Esophagus squamous epithelium (tissue), 5 donors: ENCODE results near the gene SPRYD3. TPM values are rescaled to one million over a fixed set of nuclear protein-coding genes. Genes with fewer than 3 reads are reported as not detected.

ENCODE experiments used
- DNase-seq: peaks from one replicate; lab custom pipeline; 2025; lab: John Stamatoyannopoulos, UW
- H3K27ac ChIP-seq, 4 donors: fragments of 200-600 bp; sonication (generic); one replicate each; pipeline ENCODE4 v1.5.1; 2016 to 2019; ENCODE audit warnings: mild to moderate bottlenecking in 1 of 4
- H3K27me3 ChIP-seq, 4 donors: fragments of 200-600 bp; sonication (generic); 1 replicate in 3 of 4; 2 replicates in 1 of 4; pipeline versions ENCODE4 v1.5.1 to v1.6.0; 2017 to 2021; ENCODE audit warnings: antibody characterized with exemption in 1 of 4
- H3K36me3 ChIP-seq, 3 donors: fragments of 200-600 bp; sonication (generic); one replicate each; pipeline ENCODE4 v1.5.1; 2016 to 2019
- H3K4me1 ChIP-seq, 3 donors: fragments of 200-600 bp; sonication (generic); one replicate each; pipeline ENCODE4 v1.5.1; 2017 to 2019
- H3K4me3 ChIP-seq, 4 donors: fragments of 200-600 bp; sonication (generic); 1 replicate in 3 of 4; 2 replicates in 1 of 4; pipeline ENCODE4 v1.5.1; 2016 to 2019; ENCODE audit warnings: mild to moderate bottlenecking in 2 of 4, moderate library complexity in 1 of 4
- H3K9me3 ChIP-seq, 3 donors: fragments of 200-600 bp; sonication (generic); one replicate each; pipeline ENCODE4 v1.5.1; 2016 to 2019
- POLR2A ChIP-seq, 4 donors: fragments of 450-650 bp; IDR thresholded peaks; one replicate each; pipeline ENCODE4 v1.6.1; 2017; ENCODE audit warnings: antibody characterized with exemption in 4 of 4, mild to moderate bottlenecking in 4 of 4, moderate library complexity in 3 of 4
- WGBS, 2 donors: methylation state at CpG; one replicate each; pipeline ENCODE4 v1.1.5; 2018; 5-methylcytosine and 5-hydroxymethylcytosine counted together
- intact Hi-C: fragments of 100-400 bp; cut with DNase I; formaldehyde crosslinking; loops from one replicate; pipeline ENCODE4 v1.15.0; 2022
- total RNA-seq, 4 donors: library from RNA; depleted of rRNA; stranded (reverse); fragments of >200 nt; gene quantifications; one replicate each; pipeline ENCODE4 v1.1.0, GENCODE V29; 2016
- TF ChIP-seq, protein P1 (sequence below), 6 experiments: fragments of 450-650 bp in 4 of 6; fragments of 200-600 bp in 2 of 6; sonication (generic) in 2 of 6; IDR thresholded peaks; one replicate each; pipeline ENCODE4 v1.5.1; 2016 to 2019; ENCODE audit warnings: antibody characterized with exemption in 6 of 6, mild to moderate bottlenecking in 4 of 6, moderate library complexity in 4 of 6
- donor health status: DM: yes; HTN: yes; CAD: no.

Gene SPRYD3
- total RNA-seq, 4 donors from 2014 or later: 28.2 to 41.4 (median 29.2) TPM

DNA sequence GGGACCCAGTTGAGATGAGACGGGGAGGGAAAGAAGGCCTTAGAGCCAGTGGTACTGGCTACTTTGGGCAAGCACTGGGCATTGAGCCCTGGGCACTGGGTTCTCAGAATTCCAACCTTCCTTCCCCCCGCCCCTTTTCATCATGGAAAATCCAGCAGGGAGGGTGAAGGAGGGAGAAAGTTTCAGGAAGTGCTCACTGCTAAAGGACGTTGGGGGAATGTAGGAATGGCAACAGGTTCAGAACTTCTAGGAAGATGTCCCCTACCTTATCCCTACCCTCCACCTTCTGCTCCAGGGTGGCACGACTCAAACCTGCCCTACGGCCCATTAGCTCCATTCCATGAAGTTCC, 33.5 kb downstream of the SPRYD3 start:
- peaks cover 0 to 8% (median under 1%) of the 10 kb centered on the region in 3 donors for H3K36me3 ChIP-seq
- no peak for DNase-seq
- H3K27me3 ChIP-seq: no peaks in the 10 kb centered on the region
- H3K4me1 ChIP-seq: peaks cover 21 to 77% (median 27%) of the 10 kb centered on the region in 3 donors
- no peak for TF ChIP-seq POLR2A (IDR thresholded peaks at IDR 0.05)
- TF ChIP-seq, protein P1, sequence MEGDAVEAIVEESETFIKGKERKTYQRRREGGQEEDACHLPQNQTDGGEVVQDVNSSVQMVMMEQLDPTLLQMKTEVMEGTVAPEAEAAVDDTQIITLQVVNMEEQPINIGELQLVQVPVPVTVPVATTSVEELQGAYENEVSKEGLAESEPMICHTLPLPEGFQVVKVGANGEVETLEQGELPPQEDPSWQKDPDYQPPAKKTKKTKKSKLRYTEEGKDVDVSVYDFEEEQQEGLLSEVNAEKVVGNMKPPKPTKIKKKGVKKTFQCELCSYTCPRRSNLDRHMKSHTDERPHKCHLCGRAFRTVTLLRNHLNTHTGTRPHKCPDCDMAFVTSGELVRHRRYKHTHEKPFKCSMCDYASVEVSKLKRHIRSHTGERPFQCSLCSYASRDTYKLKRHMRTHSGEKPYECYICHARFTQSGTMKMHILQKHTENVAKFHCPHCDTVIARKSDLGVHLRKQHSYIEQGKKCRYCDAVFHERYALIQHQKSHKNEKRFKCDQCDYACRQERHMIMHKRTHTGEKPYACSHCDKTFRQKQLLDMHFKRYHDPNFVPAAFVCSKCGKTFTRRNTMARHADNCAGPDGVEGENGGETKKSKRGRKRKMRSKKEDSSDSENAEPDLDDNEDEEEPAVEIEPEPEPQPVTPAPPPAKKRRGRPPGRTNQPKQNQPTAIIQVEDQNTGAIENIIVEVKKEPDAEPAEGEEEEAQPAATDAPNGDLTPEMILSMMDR (IDR thresholded peaks at IDR 0.05): no peak
- peak overlapping the region; percentile 91 to 96 (median 94) for H3K27ac ChIP-seq
- WGBS, 2 donors: 39 to 50% methylated on average over 5 of the region's 5 CpGs
- intact Hi-C loops: no loop called here
- H3K4me3 ChIP-seq: peak overlapping the region; percentile 53 to 84 (median 58)
- no peaks in the 10 kb centered on the region for H3K9me3 ChIP-seq

- H3K4me3 ChIP-seq: peak overlapping the region in 3 of 4 donors; percentile 53 to 84 (median 62)
- no peaks in the 10 kb centered on the region for H3K9me3 ChIP-seq
- no peaks in the 10 kb centered on the region for H3K27me3 ChIP-seq
- WGBS, 2 donors: 64 to 67% methylated on average over 4 of the region's 4 CpGs
- H3K27ac ChIP-seq: peak overlapping the region; percentile 91 to 96 (median 94)
- DNase-seq: no peak
- H3K4me1 ChIP-seq: peaks cover 21 to 71% (median 27%) of the 10 kb centered on the region in 3 donors
- H3K36me3 ChIP-seq: peaks cover 0 to 14% (median 5%) of the 10 kb centered on the region in 3 donors
- intact Hi-C loops: no loop called here
- TF ChIP-seq, protein P1 (IDR thresholded peaks at IDR 0.05): no peak
- TF ChIP-seq POLR2A (IDR thresholded peaks at IDR 0.05): no peak
Observed at GRCh38 chr12:53044896-53045695, 34.1 kb downstream of the SPRYD3 start.

DNA sequence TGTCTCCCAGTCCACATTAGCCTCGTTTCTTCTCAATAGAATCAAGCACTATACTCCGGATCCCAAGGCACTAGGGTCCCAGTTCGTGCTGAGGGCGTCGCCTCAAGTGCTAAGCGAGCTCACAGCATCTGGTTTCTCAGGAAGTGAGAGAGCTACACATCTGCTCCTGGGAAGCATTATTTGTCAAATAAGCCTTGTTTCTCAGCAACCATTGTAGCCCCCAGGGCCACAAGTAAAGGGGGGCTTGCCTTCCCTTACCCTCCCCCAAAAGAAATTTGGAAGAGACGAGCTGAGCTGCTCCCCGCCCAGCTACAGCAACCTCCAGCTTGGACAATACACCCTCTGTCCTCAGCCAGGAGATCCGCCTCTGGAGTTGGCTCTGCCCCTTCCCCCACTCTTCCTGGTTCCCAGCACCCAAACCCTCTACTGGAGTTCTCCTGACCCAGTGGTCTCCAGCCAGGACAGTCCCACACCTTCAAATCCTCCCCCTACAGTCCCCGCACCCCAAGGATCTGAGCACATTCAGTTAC, 35.1 kb downstream of the SPRYD3 start:
- H3K9me3 ChIP-seq: no peaks in the 10 kb centered on the region
- peaks cover 22 to 70% (median 24%) of the 10 kb centered on the region in 3 donors for H3K4me1 ChIP-seq
- H3K4me3 ChIP-seq: no peak overlapping the region
- no peaks in the 10 kb centered on the region for H3K27me3 ChIP-seq
- peak in 1 of 4 donors; percentile 9 for TF ChIP-seq POLR2A (IDR thresholded peaks at IDR 0.05)
- TF ChIP-seq, protein P1 (IDR thresholded peaks at IDR 0.05): no peak
- intact Hi-C loops: no loop called here
- peak overlapping the region in 3 of 4 donors; percentile 91 to 96 (median 96) for H3K27ac ChIP-seq
- WGBS, 2 donors: 54 to 64% methylated on average over 9 of the region's 10 CpGs
- H3K36me3 ChIP-seq: peaks cover 0 to 24% (median 12%) of the 10 kb centered on the region in 3 donors
- DNase-seq: no peak

DNA sequence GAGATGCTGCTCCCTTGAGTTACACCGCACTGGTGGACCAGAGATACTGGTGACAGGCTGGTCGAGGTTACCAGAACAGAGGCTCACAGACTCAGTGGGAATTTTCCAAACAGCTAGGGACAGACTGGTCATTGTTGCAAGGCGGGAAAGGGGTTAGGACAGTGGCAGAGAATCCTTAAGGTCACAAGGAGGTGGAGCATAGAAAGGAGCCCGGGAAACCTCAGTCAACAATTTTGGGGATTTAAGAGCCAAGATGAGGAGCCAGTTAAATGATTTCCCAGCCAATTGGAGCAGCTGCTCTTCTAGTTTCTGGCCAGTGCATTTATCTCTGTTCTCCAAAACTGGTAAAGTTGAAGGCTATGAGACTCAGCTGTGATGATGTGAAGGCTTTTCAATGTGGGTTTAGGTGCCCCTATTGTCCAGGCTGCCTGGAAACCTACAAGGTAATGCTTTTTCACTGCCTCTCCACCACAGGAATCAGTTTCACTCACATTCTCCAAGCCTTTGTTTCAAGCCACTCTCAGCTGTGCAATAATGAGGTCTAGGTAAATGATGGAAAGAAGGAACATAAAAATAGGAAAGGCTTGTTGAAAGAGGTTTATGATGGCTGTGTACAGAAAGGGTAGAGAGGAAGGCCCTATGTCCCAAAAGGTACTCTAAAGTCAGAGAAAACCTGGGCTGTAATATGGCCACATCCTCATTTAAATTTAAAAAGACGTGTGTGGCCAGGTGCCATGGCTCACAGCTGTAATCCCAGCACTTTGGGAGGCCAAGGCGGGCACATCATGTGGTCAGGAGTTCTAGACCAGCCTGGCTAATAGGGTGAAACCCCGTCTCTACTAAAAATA, 36.4 kb downstream of the SPRYD3 start:
- intact Hi-C loops: no loop called here
- Histone ChIP-seq H3K4me3 (no peak overlapping the region), H3K36me3 (peaks cover 5 to 36% (median 18%) of the 10 kb centered on the region in 3 donors), H3K27me3 (no peaks in the 10 kb centered on the region), H3K27ac (peak overlapping the region in 2 of 4 donors; percentile 5 to 50), H3K9me3 (no peaks in the 10 kb centered on the region), H3K4me1 (peaks cover 15 to 70% (median 32%) of the 10 kb centered on the region in 3 donors)
- TF ChIP-seq POLR2A (IDR thresholded peaks at IDR 0.05): no peak
- TF ChIP-seq, protein P1 (IDR thresholded peaks at IDR 0.05): no peak
- no peak for DNase-seq
- WGBS, 2 donors: 77 to 83% methylated on average over 5 to 6 of the region's 7 CpGs
